Measurements from ENCODE around the gene IGFN1. TPM values are rescaled to one million over a fixed set of nuclear protein-coding genes. Genes with fewer than 3 reads are reported as not detected.

The IGFN1 gene
- polyA plus RNA-seq, 1 donor from 2014 or later, result not detected

DNA sequence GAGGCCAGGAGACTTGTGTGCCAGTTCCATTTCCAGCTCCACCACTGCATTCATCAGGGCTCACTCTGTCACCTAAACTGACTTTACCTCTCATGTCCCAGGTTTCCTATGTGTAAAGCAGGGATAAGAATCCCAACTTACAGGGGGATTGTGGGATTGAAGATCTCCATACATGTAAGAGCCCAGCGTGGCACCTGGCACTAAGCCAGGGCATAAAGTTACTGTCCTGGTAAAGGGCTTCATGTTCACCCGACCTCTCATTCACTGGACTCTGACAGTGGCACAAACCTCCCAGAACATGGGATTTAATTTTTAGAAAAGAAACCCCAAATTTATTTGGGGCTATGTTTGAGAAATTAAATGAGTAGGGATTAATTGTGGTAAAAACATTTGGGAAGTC lies 8.9 kb upstream of the IGFN1 start:
- Histone ChIP-seq H3K9me2 (ENCODE audit: insufficient read depth, low read length) (no peaks in the 10 kb centered on the region), H4K20me1 (ENCODE audit: insufficient read depth) (no peaks in the 10 kb centered on the region), H3F3A (ENCODE audit: insufficient read depth, low read length, poor library complexity, severe bottlenecking) (no peaks in the 10 kb centered on the region), H2AFZ (ENCODE audit: low read depth, low read length) (no peak overlapping the region), H3K36me3 (ENCODE audit: insufficient read depth, low read length) (no peaks in the 10 kb centered on the region), H3K27ac (ENCODE audit: low read length) (no peak overlapping the region), H3K27me3 (ENCODE audit: insufficient read depth, low read depth, low read length) (no peaks in the 10 kb centered on the region), H3K4me2 (ENCODE audit: low read length) (no peak overlapping the region), H3K9me3 (ENCODE audit: low read length) (no peaks in the 10 kb centered on the region), H3K4me3 (ENCODE audit: low read length) (no peak overlapping the region), H3K79me2 (replicated peaks; ENCODE audit: insufficient read depth, low read length) (no peaks in the 10 kb centered on the region), H3K9ac (ENCODE audit: low read length) (no peak overlapping the region)
- TF ChIP-seq, protein P1, sequence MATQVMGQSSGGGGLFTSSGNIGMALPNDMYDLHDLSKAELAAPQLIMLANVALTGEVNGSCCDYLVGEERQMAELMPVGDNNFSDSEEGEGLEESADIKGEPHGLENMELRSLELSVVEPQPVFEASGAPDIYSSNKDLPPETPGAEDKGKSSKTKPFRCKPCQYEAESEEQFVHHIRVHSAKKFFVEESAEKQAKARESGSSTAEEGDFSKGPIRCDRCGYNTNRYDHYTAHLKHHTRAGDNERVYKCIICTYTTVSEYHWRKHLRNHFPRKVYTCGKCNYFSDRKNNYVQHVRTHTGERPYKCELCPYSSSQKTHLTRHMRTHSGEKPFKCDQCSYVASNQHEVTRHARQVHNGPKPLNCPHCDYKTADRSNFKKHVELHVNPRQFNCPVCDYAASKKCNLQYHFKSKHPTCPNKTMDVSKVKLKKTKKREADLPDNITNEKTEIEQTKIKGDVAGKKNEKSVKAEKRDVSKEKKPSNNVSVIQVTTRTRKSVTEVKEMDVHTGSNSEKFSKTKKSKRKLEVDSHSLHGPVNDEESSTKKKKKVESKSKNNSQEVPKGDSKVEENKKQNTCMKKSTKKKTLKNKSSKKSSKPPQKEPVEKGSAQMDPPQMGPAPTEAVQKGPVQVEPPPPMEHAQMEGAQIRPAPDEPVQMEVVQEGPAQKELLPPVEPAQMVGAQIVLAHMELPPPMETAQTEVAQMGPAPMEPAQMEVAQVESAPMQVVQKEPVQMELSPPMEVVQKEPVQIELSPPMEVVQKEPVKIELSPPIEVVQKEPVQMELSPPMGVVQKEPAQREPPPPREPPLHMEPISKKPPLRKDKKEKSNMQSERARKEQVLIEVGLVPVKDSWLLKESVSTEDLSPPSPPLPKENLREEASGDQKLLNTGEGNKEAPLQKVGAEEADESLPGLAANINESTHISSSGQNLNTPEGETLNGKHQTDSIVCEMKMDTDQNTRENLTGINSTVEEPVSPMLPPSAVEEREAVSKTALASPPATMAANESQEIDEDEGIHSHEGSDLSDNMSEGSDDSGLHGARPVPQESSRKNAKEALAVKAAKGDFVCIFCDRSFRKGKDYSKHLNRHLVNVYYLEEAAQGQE (IDR thresholded peaks at IDR 0.05; ENCODE audit: borderline replicate concordance), result no peak
- TF ChIP-seq, protein P2, sequence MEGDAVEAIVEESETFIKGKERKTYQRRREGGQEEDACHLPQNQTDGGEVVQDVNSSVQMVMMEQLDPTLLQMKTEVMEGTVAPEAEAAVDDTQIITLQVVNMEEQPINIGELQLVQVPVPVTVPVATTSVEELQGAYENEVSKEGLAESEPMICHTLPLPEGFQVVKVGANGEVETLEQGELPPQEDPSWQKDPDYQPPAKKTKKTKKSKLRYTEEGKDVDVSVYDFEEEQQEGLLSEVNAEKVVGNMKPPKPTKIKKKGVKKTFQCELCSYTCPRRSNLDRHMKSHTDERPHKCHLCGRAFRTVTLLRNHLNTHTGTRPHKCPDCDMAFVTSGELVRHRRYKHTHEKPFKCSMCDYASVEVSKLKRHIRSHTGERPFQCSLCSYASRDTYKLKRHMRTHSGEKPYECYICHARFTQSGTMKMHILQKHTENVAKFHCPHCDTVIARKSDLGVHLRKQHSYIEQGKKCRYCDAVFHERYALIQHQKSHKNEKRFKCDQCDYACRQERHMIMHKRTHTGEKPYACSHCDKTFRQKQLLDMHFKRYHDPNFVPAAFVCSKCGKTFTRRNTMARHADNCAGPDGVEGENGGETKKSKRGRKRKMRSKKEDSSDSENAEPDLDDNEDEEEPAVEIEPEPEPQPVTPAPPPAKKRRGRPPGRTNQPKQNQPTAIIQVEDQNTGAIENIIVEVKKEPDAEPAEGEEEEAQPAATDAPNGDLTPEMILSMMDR (IDR thresholded peaks at IDR 0.05; ENCODE audit: poor library complexity, severe bottlenecking), result no peak
- TF ChIP-seq MXI1 (conservative IDR thresholded peaks at IDR 0.05; ENCODE audit: poor library complexity, severe bottlenecking) (no peak), SMC3 (conservative IDR thresholded peaks at IDR 0.05; ENCODE audit: poor library complexity) (no peak), POLR2AphosphoS5 (IDR thresholded peaks at IDR 0.05) (no peak), RAD21 (conservative IDR thresholded peaks at IDR 0.05) (no peak), EZH2 (IDR thresholded peaks at IDR 0.05; ENCODE audit: borderline replicate concordance, insufficient read depth, low read length, poor library complexity, severe bottlenecking) (no peak), EP300 (conservative IDR thresholded peaks at IDR 0.05; ENCODE audit: poor library complexity, severe bottlenecking) (no peak), TAF1 (IDR thresholded peaks at IDR 0.05; ENCODE audit: low read depth) (no peak)

DNA sequence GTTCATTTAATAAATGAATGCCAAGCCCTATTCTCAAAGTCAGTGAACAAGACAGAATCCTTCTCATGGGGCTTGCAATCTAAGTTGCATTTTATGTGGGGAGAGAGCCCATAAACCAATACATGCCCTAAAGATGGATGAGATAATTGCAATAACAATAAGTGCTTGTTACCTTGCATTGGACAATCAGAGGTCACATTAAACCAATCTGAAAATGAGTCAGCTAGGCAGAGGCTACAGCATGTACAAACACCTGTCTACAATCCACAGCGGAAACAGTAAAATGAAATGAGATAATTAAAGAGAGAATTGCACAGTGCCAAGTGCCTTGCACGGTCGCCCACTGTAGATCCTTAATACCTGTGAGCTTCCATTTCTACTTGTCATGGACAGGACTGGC lies 7.4 kb upstream of the IGFN1 start:
- no peak for TF ChIP-seq SMC3 (conservative IDR thresholded peaks at IDR 0.05; ENCODE audit: poor library complexity)
- no peak for TF ChIP-seq MXI1 (conservative IDR thresholded peaks at IDR 0.05; ENCODE audit: poor library complexity, severe bottlenecking)
- TF ChIP-seq EP300 (conservative IDR thresholded peaks at IDR 0.05; ENCODE audit: poor library complexity, severe bottlenecking), result no peak
- TF ChIP-seq, protein P2 (IDR thresholded peaks at IDR 0.05; ENCODE audit: poor library complexity, severe bottlenecking), result no peak
- TF ChIP-seq, protein P1 (IDR thresholded peaks at IDR 0.05; ENCODE audit: borderline replicate concordance), result no peak
- no peak for TF ChIP-seq POLR2AphosphoS5 (IDR thresholded peaks at IDR 0.05)
- no peak for TF ChIP-seq TAF1 (IDR thresholded peaks at IDR 0.05; ENCODE audit: low read depth)
- TF ChIP-seq RAD21 (conservative IDR thresholded peaks at IDR 0.05), result no peak
- TF ChIP-seq EZH2 (IDR thresholded peaks at IDR 0.05; ENCODE audit: borderline replicate concordance, insufficient read depth, low read length, poor library complexity, severe bottlenecking), result no peak
- no peaks in the 10 kb centered on the region for H3K9me3 ChIP-seq (ENCODE audit: low read length)
- no peaks in the 10 kb centered on the region for H3K36me3 ChIP-seq (ENCODE audit: insufficient read depth, low read length)
- H3K4me2 ChIP-seq (ENCODE audit: low read length), result no peak overlapping the region
- H3K27ac ChIP-seq (ENCODE audit: low read length), result no peak overlapping the region
- no peak overlapping the region for H2AFZ ChIP-seq (ENCODE audit: low read depth, low read length)
- H3K9ac ChIP-seq (ENCODE audit: low read length), result no peak overlapping the region
- no peaks in the 10 kb centered on the region for H3K9me2 ChIP-seq (ENCODE audit: insufficient read depth, low read length)
- no peaks in the 10 kb centered on the region for H4K20me1 ChIP-seq (ENCODE audit: insufficient read depth)
- H3K4me3 ChIP-seq (ENCODE audit: low read length), result no peak overlapping the region
- H3F3A ChIP-seq (ENCODE audit: insufficient read depth, low read length, poor library complexity, severe bottlenecking), result no peaks in the 10 kb centered on the region
- no peaks in the 10 kb centered on the region for H3K27me3 ChIP-seq (ENCODE audit: insufficient read depth, low read depth, low read length)
- H3K79me2 ChIP-seq (replicated peaks; ENCODE audit: insufficient read depth, low read length), result no peaks in the 10 kb centered on the region
